Measurements from ENCODE around the gene ZNF362. TPM values are rescaled to one million over a fixed set of nuclear protein-coding genes. Genes with fewer than 3 reads are reported as not detected.

The ZNF362 gene
- total and polyA plus RNA-seq, 2 experiments from 2014 or later, result 22.5 to 55.0 TPM

- DNase-seq (ENCODE audit: low spot score), result peak; percentile 71
- Histone ChIP-seq H3K79me2 (peaks cover 94% of the 10 kb centered on the region), H4K20me1 (ENCODE audit: insufficient read depth, poor library complexity, severe bottlenecking) (peaks cover 84% of the 10 kb centered on the region), H3K36me3 (replicated peaks; ENCODE audit: insufficient read depth, low read depth) (no peaks in the 10 kb centered on the region), H3K27me3 (no peaks in the 10 kb centered on the region), H3K9me3 (ENCODE audit: low read depth) (no peaks in the 10 kb centered on the region), H3K4me1 (ENCODE audit: insufficient read depth) (peaks cover 81% of the 10 kb centered on the region), H2AFZ (no peak overlapping the region), H3K4me2 (peak overlapping the region; percentile 70), H3K27ac (peak overlapping the region; percentile 97), H3K4me3 (no peak overlapping the region), H3K9me2 (replicated peaks; ENCODE audit: insufficient read depth) (no peaks in the 10 kb centered on the region)
- WGBS (ENCODE audit: low lambda C conversion rate, missing lambda C conversion rate), result 25% methylated on average over 12 of the region's 14 CpGs
- TF ChIP-seq CTCF (IDR thresholded peaks at IDR 0.05; ENCODE audit: poor library complexity) (no peak), EZH2 (IDR thresholded peaks at IDR 0.05; ENCODE audit: borderline replicate concordance) (no peak), EZH2phosphoT487 (IDR thresholded peaks at IDR 0.05; ENCODE audit: low read depth, severe bottlenecking, unreplicated experiment) (no peak)
Observed at GRCh38 chr1:33338440-33339211, 82.3 kb downstream of the ZNF362 start.

- no peak for DNase-seq (ENCODE audit: low spot score)
- H3K27me3 ChIP-seq, result no peaks in the 10 kb centered on the region
- H3K4me2 ChIP-seq, result peak overlapping the region; percentile 70
- no peaks in the 10 kb centered on the region for H3K9me2 ChIP-seq (replicated peaks; ENCODE audit: insufficient read depth)
- H3K79me2 ChIP-seq, result peaks cover 94% of the 10 kb centered on the region
- H3K4me3 ChIP-seq, result no peak overlapping the region
- 73% methylated on average over 2 of the region's 2 CpGs for WGBS (ENCODE audit: low lambda C conversion rate, missing lambda C conversion rate)
- H3K27ac ChIP-seq, result peak overlapping the region; percentile 97
- no peaks in the 10 kb centered on the region for H3K36me3 ChIP-seq (replicated peaks; ENCODE audit: insufficient read depth, low read depth)
- no peak overlapping the region for H2AFZ ChIP-seq
- TF ChIP-seq EZH2phosphoT487 (IDR thresholded peaks at IDR 0.05; ENCODE audit: low read depth, severe bottlenecking, unreplicated experiment) (no peak), CTCF (IDR thresholded peaks at IDR 0.05; ENCODE audit: poor library complexity) (no peak), EZH2 (IDR thresholded peaks at IDR 0.05; ENCODE audit: borderline replicate concordance) (no peak)
- peaks cover 84% of the 10 kb centered on the region for H3K4me1 ChIP-seq (ENCODE audit: insufficient read depth)
- peaks cover 84% of the 10 kb centered on the region for H4K20me1 ChIP-seq (ENCODE audit: insufficient read depth, poor library complexity, severe bottlenecking)
- no peaks in the 10 kb centered on the region for H3K9me3 ChIP-seq (ENCODE audit: low read depth)
Observed at GRCh38 chr1:33339413-33339812, 83.1 kb downstream of the ZNF362 start.

- H3K9me2 ChIP-seq (replicated peaks; ENCODE audit: insufficient read depth), result no peaks in the 10 kb centered on the region
- no peak for TF ChIP-seq CTCF (IDR thresholded peaks at IDR 0.05; ENCODE audit: poor library complexity)
- no peak for TF ChIP-seq EZH2 (IDR thresholded peaks at IDR 0.05; ENCODE audit: borderline replicate concordance)
- no peak for TF ChIP-seq EZH2phosphoT487 (IDR thresholded peaks at IDR 0.05; ENCODE audit: low read depth, severe bottlenecking, unreplicated experiment)
- H3K79me2 ChIP-seq, result peaks cover 95% of the 10 kb centered on the region
- peaks cover 93% of the 10 kb centered on the region for H3K4me1 ChIP-seq (ENCODE audit: insufficient read depth)
- no peaks in the 10 kb centered on the region for H3K36me3 ChIP-seq (replicated peaks; ENCODE audit: insufficient read depth, low read depth)
- H4K20me1 ChIP-seq (ENCODE audit: insufficient read depth, poor library complexity, severe bottlenecking), result peaks cover 86% of the 10 kb centered on the region
- DNase-seq (ENCODE audit: low spot score), result no peak
- peak overlapping the region; percentile 58 for H3K4me2 ChIP-seq
- H2AFZ ChIP-seq, result no peak overlapping the region
- 79% methylated on average over 6 of the region's 6 CpGs for WGBS (ENCODE audit: low lambda C conversion rate, missing lambda C conversion rate)
- no peak overlapping the region for H3K4me3 ChIP-seq
- H3K9me3 ChIP-seq (ENCODE audit: low read depth), result no peaks in the 10 kb centered on the region
- H3K27me3 ChIP-seq, result no peaks in the 10 kb centered on the region
- peak overlapping the region; percentile 84 for H3K27ac ChIP-seq
Observed at GRCh38 chr1:33341190-33341589, 84.9 kb downstream of the ZNF362 start.

Data from hepatocyte (in vitro differentiated cells).